Measurements from ENCODE around the gene GPS1.

The GPS1 gene

DNA sequence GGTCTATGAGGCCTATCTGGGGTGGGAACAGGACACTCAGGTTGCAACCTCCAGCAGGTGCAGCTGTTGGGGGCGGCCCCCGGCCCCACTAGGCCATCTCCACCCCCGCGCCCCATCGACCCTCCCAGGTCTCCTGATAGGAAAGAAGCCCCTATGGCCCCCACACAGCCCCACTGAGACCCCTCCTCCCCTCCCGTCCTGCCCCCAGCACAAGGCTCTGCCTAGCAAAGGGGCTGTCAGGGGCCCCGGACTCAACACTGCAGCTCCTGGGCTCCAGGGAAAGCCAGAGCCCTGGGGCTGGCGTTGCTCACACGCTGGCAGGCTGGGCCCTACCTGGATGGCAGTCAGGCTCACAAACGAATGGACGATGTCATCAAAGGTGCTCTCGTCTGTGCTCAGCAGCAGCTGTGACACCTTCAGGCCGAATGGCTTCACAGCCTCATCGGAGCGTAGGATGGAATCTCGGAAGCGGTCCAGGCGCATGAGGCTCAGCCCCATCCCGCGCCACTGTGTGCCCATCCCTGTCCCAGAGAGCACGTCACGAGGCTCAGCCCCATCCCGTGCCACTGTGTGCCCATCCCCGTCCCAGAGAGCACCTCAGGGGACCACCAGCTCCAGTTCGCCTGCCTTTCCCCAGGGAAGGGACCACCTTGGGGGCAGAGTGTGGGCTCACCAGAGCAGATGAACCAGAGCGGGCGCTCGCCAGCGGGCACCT, 39.0 kb downstream of the GPS1 start:
- no peak for DNase-seq (ENCODE audit: low spot score)

- no peak for DNase-seq (ENCODE audit: low spot score)
These were observed 39.8 kb downstream of the GPS1 start for GRCh38 chr17:82091264-82092066.

- DNase-seq (ENCODE audit: low spot score) = no peak
These were observed 40.4 kb downstream of the GPS1 start for GRCh38 chr17:82092094-82092586.

DNA sequence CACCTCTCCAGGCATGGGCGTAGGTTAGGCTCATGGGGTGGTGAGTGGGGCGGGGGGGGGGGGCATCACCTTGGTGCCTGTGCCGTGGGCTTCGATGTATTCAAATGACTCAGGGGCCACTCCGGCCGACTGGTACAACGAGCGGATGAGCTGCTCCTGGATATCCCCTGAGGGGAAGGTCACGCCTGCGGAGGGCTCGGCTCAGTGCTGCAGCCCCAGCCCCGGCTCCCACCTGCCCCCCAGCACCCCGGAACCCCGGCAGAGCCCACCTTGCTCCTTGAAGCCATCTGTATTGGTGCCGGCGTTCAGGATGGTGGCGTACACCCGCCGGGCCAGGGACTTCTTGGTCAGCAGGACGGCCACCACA, 40.9 kb downstream of the GPS1 start:
- no peak for DNase-seq (ENCODE audit: low spot score)

DNA sequence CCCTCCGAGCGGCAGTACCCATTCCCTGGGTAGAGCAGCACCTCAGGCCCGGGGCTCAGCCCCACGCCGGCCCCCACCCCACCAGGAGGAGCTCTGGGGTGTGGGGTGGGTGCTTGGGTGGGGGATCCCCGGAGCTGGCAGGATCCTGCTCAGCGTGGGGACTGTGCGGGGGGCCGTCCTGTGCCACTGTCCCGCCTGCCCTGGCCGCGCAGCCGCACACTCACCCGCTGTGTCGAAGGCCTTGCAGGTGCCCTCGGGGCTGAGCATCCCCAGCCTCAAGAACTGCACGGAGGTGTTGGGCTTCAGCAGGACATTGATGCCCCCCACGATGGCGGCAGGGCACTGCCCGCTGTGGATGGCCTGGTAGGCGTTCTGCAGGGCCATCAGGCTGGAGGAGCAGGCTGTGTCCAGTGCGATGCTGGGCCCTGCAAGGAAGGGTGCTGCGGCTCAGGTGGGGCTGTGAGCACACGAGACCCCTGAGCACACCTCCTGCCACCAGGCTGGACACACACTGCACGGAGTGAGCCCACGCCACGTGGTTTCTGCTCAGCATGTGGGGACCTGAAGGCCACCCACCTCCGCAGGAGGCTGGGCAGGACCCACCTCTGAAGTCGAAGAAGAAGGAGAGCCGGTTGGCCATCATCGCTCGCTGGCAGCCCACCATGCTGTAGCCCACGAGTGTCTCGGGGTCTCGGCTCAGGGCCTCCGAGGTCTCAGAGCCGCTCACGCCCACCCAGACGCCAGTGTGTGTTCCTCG, 41.5 kb downstream of the GPS1 start:
- no peak for DNase-seq (ENCODE audit: low spot score)

- DNase-seq (ENCODE audit: low spot score) = no peak
These were observed 43.5 kb downstream of the GPS1 start for GRCh38 chr17:82094931-82095776.

- no peak for DNase-seq (ENCODE audit: low spot score)
These were observed 44.3 kb downstream of the GPS1 start for GRCh38 chr17:82095777-82096708.

DNA sequence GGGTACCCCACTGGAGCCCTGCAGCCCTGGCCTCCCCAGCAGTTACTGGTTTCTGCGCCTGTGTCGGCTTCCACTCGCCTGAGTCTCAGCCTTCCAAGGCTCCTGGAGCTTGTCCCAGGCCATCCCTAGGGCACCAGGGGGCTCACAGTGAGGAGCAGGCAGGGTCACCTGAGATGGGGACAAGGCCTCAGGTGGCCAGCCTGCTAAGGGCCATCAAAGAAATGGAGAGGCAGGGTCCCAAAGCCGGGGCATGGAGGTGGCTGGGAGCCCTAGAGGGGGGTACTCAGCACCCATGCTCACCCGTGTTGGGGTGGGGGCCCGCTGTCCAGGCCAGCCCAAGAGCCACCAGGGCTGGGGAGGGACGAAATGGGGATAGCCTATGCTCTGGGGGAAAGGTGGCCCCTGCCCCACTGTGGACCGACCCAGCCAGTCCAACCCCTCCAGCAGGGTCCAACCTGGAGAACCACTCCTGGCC, 45.0 kb downstream of the GPS1 start:
- no peak for DNase-seq (ENCODE audit: low spot score)

DNA sequence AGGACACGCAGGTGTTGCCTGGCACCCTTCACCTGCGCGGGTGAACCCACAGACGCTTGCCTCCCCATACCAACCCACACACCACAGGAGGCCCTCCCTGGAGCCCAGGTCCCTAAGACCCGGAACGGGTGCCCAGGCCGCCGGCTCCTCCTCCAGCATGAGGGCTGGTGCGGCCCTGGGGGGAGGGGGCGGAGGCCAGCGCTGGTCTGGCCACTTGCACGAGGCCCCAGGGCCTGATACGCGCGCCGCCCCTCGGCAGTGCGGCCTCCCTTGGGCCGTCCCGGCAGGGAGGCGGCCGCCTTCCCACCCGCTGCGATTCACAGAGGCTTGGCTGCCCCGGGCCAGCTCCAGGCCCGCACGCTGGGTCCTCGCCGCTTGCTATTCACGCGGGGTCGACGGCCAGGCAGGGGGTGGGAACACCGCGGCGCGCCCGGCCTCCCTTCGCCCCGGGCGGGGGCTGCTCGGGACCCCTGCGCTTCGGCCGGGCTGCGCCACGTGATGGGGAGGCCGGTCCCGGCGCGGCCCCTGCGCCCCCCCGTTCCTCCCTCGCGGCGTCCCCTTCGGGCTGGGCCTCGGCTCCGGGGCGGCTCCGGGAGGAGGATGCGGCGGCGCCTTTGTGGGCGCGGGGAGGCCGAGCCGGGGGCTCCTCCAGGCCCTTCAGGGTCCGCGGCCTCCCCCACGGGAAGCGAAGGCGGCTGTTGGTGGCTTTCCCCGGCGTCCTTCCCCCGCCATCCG, 45.7 kb downstream of the GPS1 start:
- peak; percentile 86 for DNase-seq (ENCODE audit: low spot score)

DNA sequence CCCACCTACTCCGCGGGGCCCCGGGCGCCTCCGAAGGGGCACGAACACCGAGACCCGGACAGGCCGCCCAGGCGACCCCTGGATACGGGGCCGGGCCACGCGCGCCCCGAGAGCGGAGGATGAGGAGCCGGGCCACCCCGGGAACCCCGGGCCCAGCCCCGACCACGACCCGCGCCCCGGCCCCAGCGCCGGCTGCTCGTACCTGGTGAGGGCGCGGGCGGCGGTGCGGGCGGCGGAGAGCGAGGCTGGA, 46.1 kb downstream of the GPS1 start:
- no peak for DNase-seq (ENCODE audit: low spot score)

DNA sequence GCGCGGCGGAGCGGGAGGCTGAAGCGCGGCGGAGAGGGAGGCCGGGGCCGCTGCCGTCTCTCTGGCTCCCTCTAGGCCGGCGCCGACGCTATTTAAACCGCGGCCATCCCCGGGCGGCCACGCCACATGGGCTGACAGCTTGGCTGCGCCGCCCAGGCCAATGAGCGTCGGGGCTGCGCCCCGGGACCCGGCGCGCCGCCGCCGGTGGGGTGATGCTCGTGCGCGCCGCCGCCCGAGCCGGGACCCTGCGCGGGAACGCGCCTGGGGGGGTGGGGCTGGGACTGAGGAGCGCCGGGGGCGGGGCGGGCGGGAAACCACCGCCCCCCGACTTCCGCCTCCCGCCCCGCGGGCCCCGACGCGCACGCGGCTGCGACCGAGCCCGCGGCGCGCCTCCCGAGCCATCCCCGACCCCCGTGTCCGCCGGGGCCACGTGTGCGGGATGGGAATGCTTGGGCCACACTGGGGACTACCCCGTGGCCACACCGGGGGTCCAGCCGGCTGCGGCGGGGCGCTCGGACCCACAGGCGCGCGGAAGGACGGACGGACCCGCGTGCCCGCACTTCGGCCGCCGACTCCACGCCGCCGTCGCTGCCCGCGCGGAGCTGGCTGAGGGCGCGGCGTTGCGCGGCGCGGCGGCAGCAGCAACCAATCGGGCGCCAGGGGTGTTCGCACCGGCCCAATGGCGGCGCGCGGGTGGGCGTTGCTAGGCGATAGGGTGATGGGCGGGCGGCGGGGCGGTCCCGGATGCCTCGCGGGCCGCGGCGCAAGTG, 46.7 kb downstream of the GPS1 start, which contains the start of gene FASN:
Gene FASN (minus strand): TSS at position 68 of the 770 bp plus-strand sequence. CDS start 1,791 bp downstream, outside the sequence.
- peak; percentile 100 for DNase-seq (ENCODE audit: low spot score)

DNA sequence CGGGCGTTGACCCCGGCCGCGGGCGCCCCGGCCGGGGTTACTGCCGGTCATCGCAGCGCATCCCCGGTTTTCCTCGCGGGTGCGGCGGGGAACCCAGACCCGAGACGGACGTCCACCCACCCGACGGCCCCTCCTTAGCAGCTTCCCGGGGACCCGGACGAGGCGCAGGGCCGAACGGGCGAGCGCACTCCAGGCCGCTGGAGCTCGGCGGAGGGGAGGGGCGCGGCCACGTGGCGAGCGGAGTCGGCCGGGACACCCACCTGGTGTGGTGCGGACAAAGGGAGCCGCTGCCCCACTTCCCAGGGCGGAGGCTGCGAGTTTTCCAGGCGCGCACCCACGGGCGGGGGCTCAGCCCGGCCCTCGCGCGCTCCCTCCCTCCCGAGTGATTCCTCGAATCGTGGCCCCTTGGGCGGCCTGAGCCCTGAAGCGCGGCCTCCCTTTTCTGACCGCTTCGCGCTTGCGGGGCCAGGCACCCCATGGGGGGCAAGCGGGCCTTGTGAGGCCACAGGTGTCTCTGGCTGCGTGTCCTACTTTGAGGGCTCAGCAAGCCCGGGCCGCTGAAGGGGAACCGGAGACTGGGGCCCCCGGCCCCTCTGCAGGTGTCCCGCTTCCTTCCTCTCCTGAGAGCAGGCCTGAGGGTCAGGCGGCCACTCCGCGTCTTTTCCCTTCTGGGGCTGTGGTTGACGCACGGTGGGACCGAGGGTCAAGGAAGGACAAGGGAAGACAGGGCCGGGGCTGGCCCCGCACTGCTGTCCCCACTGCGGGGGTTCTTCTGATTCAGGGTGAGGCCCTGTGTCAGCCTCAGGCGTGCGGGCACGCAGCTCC, 47.5 kb downstream of the GPS1 start:
- no peak for DNase-seq (ENCODE audit: low spot score)

DNA sequence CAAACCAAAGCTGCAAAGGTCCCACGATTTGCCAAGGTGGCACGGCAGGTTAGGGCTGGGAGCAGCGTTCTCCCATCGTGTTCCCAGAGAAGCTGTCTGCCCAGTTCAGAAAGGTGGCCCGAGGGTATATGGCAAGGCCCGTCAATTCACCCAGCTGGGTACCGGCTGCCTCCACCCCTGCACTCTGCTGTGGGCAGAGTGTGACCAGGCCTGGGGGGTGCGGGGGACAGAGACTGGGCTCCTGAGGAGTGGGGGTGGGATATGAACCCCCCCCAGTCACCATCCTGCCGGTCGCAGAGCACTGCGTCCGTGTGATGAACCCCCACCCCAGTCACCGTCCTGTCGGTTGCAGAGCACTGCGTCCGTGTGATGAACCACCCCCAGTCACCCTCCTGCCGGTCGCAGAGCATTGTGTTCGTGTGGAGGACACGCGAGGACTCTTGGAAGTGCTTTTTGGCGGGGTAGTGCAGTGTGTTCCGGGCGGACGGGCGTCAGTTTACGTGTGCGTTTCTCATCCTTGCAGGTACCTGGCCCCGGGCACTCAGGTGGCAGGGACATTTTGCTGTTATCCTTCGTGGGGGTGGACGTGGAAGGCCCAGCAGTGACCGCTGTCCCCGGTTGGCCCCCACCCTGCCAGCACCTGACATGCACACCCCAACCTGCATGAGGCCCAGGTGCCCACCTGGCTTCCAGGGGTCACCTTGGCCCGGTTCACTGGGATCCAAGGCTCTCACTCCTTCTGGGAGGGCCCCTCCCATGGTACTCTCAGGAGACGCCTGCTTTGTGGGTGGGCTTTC, 49.0 kb downstream of the GPS1 start:
- DNase-seq (ENCODE audit: low spot score) = no peak

DNA sequence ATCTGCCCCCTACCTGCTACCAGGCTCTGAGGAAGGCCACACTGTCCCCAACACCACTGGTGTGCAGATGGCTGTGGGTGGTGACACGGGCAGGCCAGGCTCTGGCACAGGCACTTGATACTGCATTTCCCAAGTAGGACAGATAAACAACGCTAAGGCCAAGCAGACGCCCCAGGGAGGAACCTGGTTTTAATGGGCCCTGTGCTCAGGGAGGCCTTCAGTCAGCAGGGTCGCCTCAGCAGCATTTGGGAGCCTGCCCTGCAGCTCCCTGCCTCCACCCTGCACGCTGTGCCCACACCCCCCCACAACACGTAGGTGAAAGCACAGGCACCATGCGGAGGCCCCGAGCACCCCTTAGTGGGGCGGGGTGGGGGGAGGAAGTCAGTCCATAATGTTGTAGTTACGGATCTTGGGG, 49.6 kb downstream of the GPS1 start:
- DNase-seq (ENCODE audit: low spot score) = no peak

GRCh38 chr17:82101767-82102679, 50.3 kb downstream of the GPS1 start:
- no peak for DNase-seq (ENCODE audit: low spot score)

All from AG20443 (cell line).